GM12874 (cell line): ENCODE data around the gene ITPR3.

Source experiments
- CTCF ChIP-seq: IDR thresholded peaks from 2 replicates; pipeline ENCODE4 v1.5.1; 2011; ENCODE audit warnings: low read depth, mild to moderate bottlenecking, control low read depth, low read length, moderate library complexity; ENCODE audit not compliant: insufficient read depth

The ITPR3 gene

GRCh38 chr6:33691456-33692077 lies 70.4 kb downstream of the ITPR3 start:
- no peak for TF ChIP-seq CTCF

- no peak for TF ChIP-seq CTCF
These were observed 71.1 kb downstream of the ITPR3 start for GRCh38 chr6:33692078-33692759.

GRCh38 chr6:33692760-33693158 lies 71.6 kb downstream of the ITPR3 start:
- no peak for TF ChIP-seq CTCF

GRCh38 chr6:33693186-33694105 lies 72.3 kb downstream of the ITPR3 start:
- TF ChIP-seq CTCF, result no peak

GRCh38 chr6:33694401-33694931 lies 73.3 kb downstream of the ITPR3 start:
- no peak for TF ChIP-seq CTCF

GRCh38 chr6:33694977-33695376 lies 73.9 kb downstream of the ITPR3 start:
- no peak for TF ChIP-seq CTCF

- TF ChIP-seq CTCF, result no peak
These were observed 74.3 kb downstream of the ITPR3 start for GRCh38 chr6:33695451-33695887.
